ENCODE data around the gene EPS8L1. TPM values are rescaled to one million over a fixed set of nuclear protein-coding genes. Genes with fewer than 3 reads are reported as not detected.

EPS8L1 gene
- total RNA-seq, 1 donor from 2014 or later, result 0.88 TPM

DNA sequence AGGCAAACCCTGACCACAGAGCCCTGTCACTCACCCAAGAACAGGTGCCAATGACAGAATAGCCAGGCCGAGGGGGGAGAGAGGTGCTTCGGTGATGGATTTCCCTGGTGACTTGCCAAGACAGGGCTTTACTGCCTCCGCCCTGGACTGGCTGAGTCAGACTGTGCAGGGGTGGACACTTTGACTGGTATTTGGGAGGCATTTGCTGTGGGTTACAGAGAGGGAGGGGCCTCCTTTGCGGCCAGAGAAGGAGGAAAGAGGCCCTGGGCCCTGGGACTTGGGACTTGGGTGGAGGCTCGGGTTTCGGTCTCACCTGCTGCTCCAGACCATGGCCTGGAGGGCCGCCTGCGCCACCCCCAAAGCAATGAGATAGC is 4.6 kb upstream of the EPS8L1 start:
- no peak overlapping the region for H3K27ac ChIP-seq (replicated peaks)
- peaks cover 6% of the 10 kb centered on the region for H3K9me3 ChIP-seq (replicated peaks)
- DNase-seq, result no peak
- intact Hi-C loops (cut with micrococcal nuclease), result no loop called here
- no peaks in the 10 kb centered on the region for H3K36me3 ChIP-seq
- peaks cover 7% of the 10 kb centered on the region for H3K4me1 ChIP-seq
- TF ChIP-seq, protein P1, sequence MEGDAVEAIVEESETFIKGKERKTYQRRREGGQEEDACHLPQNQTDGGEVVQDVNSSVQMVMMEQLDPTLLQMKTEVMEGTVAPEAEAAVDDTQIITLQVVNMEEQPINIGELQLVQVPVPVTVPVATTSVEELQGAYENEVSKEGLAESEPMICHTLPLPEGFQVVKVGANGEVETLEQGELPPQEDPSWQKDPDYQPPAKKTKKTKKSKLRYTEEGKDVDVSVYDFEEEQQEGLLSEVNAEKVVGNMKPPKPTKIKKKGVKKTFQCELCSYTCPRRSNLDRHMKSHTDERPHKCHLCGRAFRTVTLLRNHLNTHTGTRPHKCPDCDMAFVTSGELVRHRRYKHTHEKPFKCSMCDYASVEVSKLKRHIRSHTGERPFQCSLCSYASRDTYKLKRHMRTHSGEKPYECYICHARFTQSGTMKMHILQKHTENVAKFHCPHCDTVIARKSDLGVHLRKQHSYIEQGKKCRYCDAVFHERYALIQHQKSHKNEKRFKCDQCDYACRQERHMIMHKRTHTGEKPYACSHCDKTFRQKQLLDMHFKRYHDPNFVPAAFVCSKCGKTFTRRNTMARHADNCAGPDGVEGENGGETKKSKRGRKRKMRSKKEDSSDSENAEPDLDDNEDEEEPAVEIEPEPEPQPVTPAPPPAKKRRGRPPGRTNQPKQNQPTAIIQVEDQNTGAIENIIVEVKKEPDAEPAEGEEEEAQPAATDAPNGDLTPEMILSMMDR (IDR thresholded peaks at IDR 0.05; ENCODE audit: borderline replicate concordance), result no peak
- H3K4me3 ChIP-seq, result no peak overlapping the region
- peaks cover 95% of the 10 kb centered on the region for H3K27me3 ChIP-seq (ENCODE audit: low read depth)

GRCh38 chr19:55071913-55072312 is 3.8 kb upstream of the EPS8L1 start:
- DNase-seq, result no peak
- peaks cover 6% of the 10 kb centered on the region for H3K9me3 ChIP-seq (replicated peaks)
- no peak overlapping the region for H3K27ac ChIP-seq (replicated peaks)
- peaks cover 7% of the 10 kb centered on the region for H3K4me1 ChIP-seq
- TF ChIP-seq, protein P1 (IDR thresholded peaks at IDR 0.05; ENCODE audit: borderline replicate concordance), result no peak
- no peak overlapping the region for H3K4me3 ChIP-seq
- peaks cover 97% of the 10 kb centered on the region for H3K27me3 ChIP-seq (ENCODE audit: low read depth)
- intact Hi-C loops (cut with micrococcal nuclease), result no loop called here
- no peaks in the 10 kb centered on the region for H3K36me3 ChIP-seq

GRCh38 chr19:55076321-55076720 is 652 bp downstream of the EPS8L1 start:
- peaks cover 16% of the 10 kb centered on the region for H3K4me1 ChIP-seq
- H3K9me3 ChIP-seq (replicated peaks), result peaks cover 6% of the 10 kb centered on the region
- intact Hi-C loops (cut with micrococcal nuclease), result no loop called here
- DNase-seq, result no peak
- no peak overlapping the region for H3K4me3 ChIP-seq
- H3K36me3 ChIP-seq, result no peaks in the 10 kb centered on the region
- H3K27me3 ChIP-seq (ENCODE audit: low read depth), result peaks cover 92% of the 10 kb centered on the region
- H3K27ac ChIP-seq (replicated peaks), result no peak overlapping the region
- TF ChIP-seq, protein P1 (IDR thresholded peaks at IDR 0.05; ENCODE audit: borderline replicate concordance), result no peak

DNA sequence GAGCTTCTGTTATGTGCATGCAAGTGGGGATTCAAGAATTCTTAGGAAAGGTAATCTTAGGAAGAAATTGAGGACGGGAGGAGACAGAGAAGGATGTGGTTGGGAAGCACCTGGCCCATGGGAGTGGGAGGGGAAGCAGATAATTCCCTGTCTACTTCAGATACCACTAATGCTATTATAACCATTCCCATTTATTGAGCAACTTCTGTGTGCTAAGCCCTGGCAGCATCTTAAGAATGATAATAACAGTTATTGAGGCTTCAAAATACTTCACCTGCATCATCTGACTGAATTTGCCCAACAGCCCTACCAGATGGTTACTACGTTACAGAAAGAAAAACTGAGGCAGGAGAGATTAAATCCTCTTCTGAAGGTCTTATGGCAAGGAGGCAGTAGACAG is 1.4 kb downstream of the EPS8L1 start:
- TF ChIP-seq, protein P1 (IDR thresholded peaks at IDR 0.05; ENCODE audit: borderline replicate concordance), result no peak
- no peak for DNase-seq
- intact Hi-C loops (cut with micrococcal nuclease), result no loop called here
- Histone ChIP-seq H3K36me3 (no peaks in the 10 kb centered on the region), H3K4me3 (no peak overlapping the region), H3K4me1 (peaks cover 24% of the 10 kb centered on the region), H3K27ac (replicated peaks) (no peak overlapping the region), H3K27me3 (ENCODE audit: low read depth) (peaks cover 92% of the 10 kb centered on the region), H3K9me3 (replicated peaks) (peaks cover 6% of the 10 kb centered on the region)

GRCh38 chr19:55078996-55079395 is 3.3 kb downstream of the EPS8L1 start:
- peaks cover 92% of the 10 kb centered on the region for H3K27me3 ChIP-seq (ENCODE audit: low read depth)
- no peak for DNase-seq
- no peaks in the 10 kb centered on the region for H3K36me3 ChIP-seq
- intact Hi-C loops (cut with micrococcal nuclease), result no loop called here
- H3K4me1 ChIP-seq, result peaks cover 28% of the 10 kb centered on the region
- H3K9me3 ChIP-seq (replicated peaks), result no peaks in the 10 kb centered on the region
- no peak overlapping the region for H3K4me3 ChIP-seq
- TF ChIP-seq, protein P1 (IDR thresholded peaks at IDR 0.05; ENCODE audit: borderline replicate concordance), result no peak
- no peak overlapping the region for H3K27ac ChIP-seq (replicated peaks)

Measured in left ventricle myocardium inferior (tissue), 1 donor.